ENCODE results near the gene DNAAF1. TPM values are rescaled to one million over a fixed set of nuclear protein-coding genes. Genes with fewer than 3 reads are reported as not detected.

The DNAAF1 gene
- total and polyA plus RNA-seq, 2 of the 4 experiments (the other 2 are of a cell fraction), result 0.05 TPM; not detected in 1

DNA sequence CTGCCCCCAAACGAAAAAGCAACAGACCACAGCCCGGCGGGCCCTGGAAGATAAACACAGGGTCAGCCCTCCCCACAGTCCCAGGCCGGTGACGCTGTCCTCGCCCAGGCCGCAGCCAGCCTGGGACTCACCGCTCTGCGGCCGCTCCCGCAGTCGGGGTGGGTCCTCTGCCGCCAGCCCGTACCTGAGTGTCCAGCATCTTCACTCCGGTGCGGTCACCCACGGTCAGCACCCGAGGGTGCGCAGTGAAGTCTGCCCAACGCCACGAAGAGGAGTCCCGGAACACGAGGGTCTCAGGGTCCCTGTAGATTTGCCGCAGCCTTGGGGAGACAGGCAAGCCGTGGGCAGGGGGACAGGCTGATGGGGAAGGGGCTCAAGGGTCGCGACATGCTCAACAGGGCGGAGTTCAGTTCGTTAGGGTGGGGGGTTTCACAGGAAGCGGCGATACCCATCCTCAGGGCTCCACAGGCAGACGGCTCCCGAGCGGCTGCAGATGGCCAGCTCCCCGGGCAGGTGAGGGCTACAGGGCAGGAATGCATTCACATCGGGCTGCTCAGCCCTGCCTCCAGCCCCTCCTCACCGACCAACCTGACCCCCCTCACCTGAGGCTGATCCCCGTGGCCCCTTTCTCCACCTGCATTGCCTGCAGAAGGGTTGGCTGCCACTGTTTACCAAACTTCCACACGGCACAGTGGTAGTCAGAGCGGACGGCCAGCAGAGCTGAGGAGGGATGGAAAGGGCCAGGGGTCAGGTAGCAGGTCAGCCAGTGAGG, 36.2 kb downstream of the DNAAF1 start:
- Histone ChIP-seq H3K9me3 (ENCODE audit: control insufficient read depth, insufficient read depth, low read length) (no peaks in the 10 kb centered on the region), H4K5ac (ENCODE audit: low read depth, low read length) (no peak overlapping the region), H3K4me2 (ENCODE audit: low read depth, low read length) (no peak overlapping the region), H4K8ac (ENCODE audit: low read depth in 2 of 2, low read length in 2 of 2) (no peak overlapping the region), H3K4me1 (ENCODE audit: control insufficient read depth, insufficient read depth, low read length) (peaks cover 14% of the 10 kb centered on the region), H2AK5ac (ENCODE audit: low read depth, low read length) (no peak overlapping the region), H3K9ac (ENCODE audit: low read depth, low read length) (no peak overlapping the region), H3K9me1 (ENCODE audit: insufficient read depth, low read length) (peaks cover 13% of the 10 kb centered on the region; the same call in 1 of the 2 replicates), H3K27ac (ENCODE audit: insufficient read depth, low read length) (no peak overlapping the region), H3K14ac (replicated peaks; ENCODE audit: low read depth, low read length) (no peak overlapping the region), H2BK120ac (ENCODE audit: low read depth, low read length) (no peak overlapping the region), H3K27me3 (ENCODE audit: control insufficient read depth, insufficient read depth, low read length) (no peaks in the 10 kb centered on the region), H2BK5ac (ENCODE audit: low read depth, low read length, poor library complexity, severe bottlenecking) (no peak overlapping the region), H4K91ac (ENCODE audit: insufficient read depth, low read depth, low read length) (no peak overlapping the region), H2AFZ (replicated peaks; ENCODE audit: low read length, poor library complexity) (no peak overlapping the region), H3K79me1 (ENCODE audit: low read depth in 1 of 2, low read length in 2 of 2) (peaks cover 13 to 45% of the 10 kb centered on the region in 2 experiments), H3K23ac (ENCODE audit: low read depth, low read length) (no peak overlapping the region), H3K56ac (ENCODE audit: extremely low read depth, insufficient read depth, low read length) (no peak overlapping the region), H3K36me3 (ENCODE audit: control insufficient read depth, insufficient read depth, low read length) (peaks cover 56% of the 10 kb centered on the region), H2AK9ac (replicated peaks; ENCODE audit: low read depth, low read length, poor library complexity) (peak overlapping the region; percentile 42), H3K4me3 (ENCODE audit: insufficient read depth, low read depth, low read length) (no peak overlapping the region), H3K18ac (ENCODE audit: low read depth, low read length) (no peak overlapping the region), H4K20me1 (ENCODE audit: insufficient read depth, low read length) (peaks cover 25% of the 10 kb centered on the region), H3K4ac (ENCODE audit: low read depth, low read length) (no peak overlapping the region), H2BK15ac (ENCODE audit: low read depth, low read length) (no peak overlapping the region), H2BK20ac (ENCODE audit: low read depth, low read length) (no peak overlapping the region)
- DNase-seq, result no peak
- BruUV-seq (replicated peaks), result no TSS peak
- CTCF ChIA-PET, result no interaction called here
- no peak for ATAC-seq (ENCODE audit: low read depth)
- 97% methylated on average over 15 of the region's 41 CpGs; no CpG with 5 or more reads in 1 of the 2 experiments for WGBS, 2 experiments (ENCODE audit: extremely low coverage in 2 of 2, insufficient read length in 1 of 2)
- in situ Hi-C loops (cut with MboI; ENCODE audit: low sequenced_read_pairs) (no loop called here), dilution Hi-C loops (cut with HindIII; ENCODE audit: low sequenced_read_pairs, unreplicated experiment) (no loop called here), intact Hi-C loops (cut with micrococcal nuclease) (no loop called here)
- TF ChIP-seq FOS (IDR thresholded peaks at IDR 0.05; ENCODE audit: low read depth, low read length) (no peak), SMC3 (IDR thresholded peaks at IDR 0.05; ENCODE audit: low read depth, low read length) (no peak), NFE2L2 (IDR thresholded peaks at IDR 0.05; ENCODE audit: low read depth, low read length) (no peak), RCOR1 (IDR thresholded peaks at IDR 0.05; ENCODE audit: insufficient replicate concordance, low read length) (no peak)
- TF ChIP-seq, protein P1, sequence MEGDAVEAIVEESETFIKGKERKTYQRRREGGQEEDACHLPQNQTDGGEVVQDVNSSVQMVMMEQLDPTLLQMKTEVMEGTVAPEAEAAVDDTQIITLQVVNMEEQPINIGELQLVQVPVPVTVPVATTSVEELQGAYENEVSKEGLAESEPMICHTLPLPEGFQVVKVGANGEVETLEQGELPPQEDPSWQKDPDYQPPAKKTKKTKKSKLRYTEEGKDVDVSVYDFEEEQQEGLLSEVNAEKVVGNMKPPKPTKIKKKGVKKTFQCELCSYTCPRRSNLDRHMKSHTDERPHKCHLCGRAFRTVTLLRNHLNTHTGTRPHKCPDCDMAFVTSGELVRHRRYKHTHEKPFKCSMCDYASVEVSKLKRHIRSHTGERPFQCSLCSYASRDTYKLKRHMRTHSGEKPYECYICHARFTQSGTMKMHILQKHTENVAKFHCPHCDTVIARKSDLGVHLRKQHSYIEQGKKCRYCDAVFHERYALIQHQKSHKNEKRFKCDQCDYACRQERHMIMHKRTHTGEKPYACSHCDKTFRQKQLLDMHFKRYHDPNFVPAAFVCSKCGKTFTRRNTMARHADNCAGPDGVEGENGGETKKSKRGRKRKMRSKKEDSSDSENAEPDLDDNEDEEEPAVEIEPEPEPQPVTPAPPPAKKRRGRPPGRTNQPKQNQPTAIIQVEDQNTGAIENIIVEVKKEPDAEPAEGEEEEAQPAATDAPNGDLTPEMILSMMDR (conservative IDR thresholded peaks at IDR 0.05; ENCODE audit: low read depth, low read length), result no peak
- TF ChIP-seq, protein P2, sequence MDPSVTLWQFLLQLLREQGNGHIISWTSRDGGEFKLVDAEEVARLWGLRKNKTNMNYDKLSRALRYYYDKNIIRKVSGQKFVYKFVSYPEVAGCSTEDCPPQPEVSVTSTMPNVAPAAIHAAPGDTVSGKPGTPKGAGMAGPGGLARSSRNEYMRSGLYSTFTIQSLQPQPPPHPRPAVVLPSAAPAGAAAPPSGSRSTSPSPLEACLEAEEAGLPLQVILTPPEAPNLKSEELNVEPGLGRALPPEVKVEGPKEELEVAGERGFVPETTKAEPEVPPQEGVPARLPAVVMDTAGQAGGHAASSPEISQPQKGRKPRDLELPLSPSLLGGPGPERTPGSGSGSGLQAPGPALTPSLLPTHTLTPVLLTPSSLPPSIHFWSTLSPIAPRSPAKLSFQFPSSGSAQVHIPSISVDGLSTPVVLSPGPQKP (IDR thresholded peaks at IDR 0.05; ENCODE audit: borderline replicate concordance, low read depth, low read length), result no peak
- POLR2A ChIA-PET (ENCODE audit: unreplicated experiment), result no interaction called here
